OCI-LY3 (cell line): Measurements from ENCODE around the gene CEACAM18.

Experiments used
- EZH2phosphoT487 ChIP-seq: fragments of 200-600 bp; shearing (Covaris generic); IDR thresholded peaks from 2 replicates; pipeline ENCODE4 v1.6.1; 2018; ENCODE audit warnings: antibody characterized with exemption, mixed run types, low read depth
- TF ChIP-seq, protein P1 (sequence below): fragments of 200-600, 300-600 bp; sonication (generic); IDR thresholded peaks from 2 replicates; pipeline ENCODE4 v1.5.1; 2014; ENCODE audit warnings: antibody characterized with exemption, low read length, low read depth

DNA sequence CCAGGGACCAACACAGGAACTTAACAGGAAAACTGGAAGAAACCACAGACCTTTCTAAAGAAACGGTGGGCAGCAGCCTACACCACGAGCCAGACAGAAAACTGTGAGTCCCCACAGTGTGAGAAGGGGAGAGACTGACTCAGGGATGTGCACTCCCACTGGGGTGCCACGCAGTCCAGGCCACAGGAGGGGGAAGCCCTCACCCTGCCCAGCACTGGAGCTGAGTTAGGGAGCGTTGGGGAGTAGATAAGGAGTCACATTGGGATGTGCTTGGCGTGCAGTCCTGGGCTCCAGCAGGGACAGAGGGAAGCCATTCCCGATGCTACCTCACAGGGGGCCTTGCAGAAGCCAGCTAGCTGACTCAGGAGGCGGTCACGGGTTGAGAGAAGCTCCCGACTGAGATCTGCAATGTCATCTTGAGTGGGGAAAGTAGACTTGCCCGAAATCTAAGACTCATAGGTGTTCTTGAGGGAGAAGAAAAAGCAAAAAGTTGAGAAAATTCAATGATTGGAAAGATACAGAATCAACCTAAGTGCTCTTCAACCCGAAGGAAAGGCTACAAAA, 37.4 kb upstream of the CEACAM18 start:
- TF ChIP-seq, protein P1, sequence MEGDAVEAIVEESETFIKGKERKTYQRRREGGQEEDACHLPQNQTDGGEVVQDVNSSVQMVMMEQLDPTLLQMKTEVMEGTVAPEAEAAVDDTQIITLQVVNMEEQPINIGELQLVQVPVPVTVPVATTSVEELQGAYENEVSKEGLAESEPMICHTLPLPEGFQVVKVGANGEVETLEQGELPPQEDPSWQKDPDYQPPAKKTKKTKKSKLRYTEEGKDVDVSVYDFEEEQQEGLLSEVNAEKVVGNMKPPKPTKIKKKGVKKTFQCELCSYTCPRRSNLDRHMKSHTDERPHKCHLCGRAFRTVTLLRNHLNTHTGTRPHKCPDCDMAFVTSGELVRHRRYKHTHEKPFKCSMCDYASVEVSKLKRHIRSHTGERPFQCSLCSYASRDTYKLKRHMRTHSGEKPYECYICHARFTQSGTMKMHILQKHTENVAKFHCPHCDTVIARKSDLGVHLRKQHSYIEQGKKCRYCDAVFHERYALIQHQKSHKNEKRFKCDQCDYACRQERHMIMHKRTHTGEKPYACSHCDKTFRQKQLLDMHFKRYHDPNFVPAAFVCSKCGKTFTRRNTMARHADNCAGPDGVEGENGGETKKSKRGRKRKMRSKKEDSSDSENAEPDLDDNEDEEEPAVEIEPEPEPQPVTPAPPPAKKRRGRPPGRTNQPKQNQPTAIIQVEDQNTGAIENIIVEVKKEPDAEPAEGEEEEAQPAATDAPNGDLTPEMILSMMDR = no peak
- no peak for TF ChIP-seq EZH2phosphoT487
